ENCODE results near the gene SLC45A2. TPM values are rescaled to one million over a fixed set of nuclear protein-coding genes. Genes with fewer than 3 reads are reported as not detected.

Gene SLC45A2
- total and polyA plus RNA-seq, 2 of the 8 experiments (the other 6 are each of a cell fraction or from before 2014, with no cell fraction given), result 0.09 TPM; not detected in 1

GRCh38 chr5:34026089-34026761 lies 41.7 kb upstream of the SLC45A2 start:
- CTCF ChIA-PET (ENCODE audit: partially characterized antibody), result no interaction called here
- Histone ChIP-seq H2AFZ (ENCODE audit: low read length) (no peak overlapping the region), H2BK12ac (ENCODE audit: low read depth, low read length) (no peak overlapping the region)

More at GRCh38 chr5:34026089-34026761, 41.7 kb upstream of the SLC45A2 start:
- FAIRE-seq, result no peak
- H2BK120ac ChIP-seq (replicated peaks; ENCODE audit: low read depth, low read length), result no peak overlapping the region
- H3K27ac ChIP-seq (ENCODE audit: low read depth, low read length), result no peak overlapping the region
- H4K8ac ChIP-seq (ENCODE audit: extremely low read depth, insufficient read depth, low read length), result no peak overlapping the region
- no peaks in the 10 kb centered on the region for H3K9me3 ChIP-seq (ENCODE audit: insufficient read depth in 2 of 2, low read depth in 1 of 2, low read length in 1 of 2)
- H3K4me1 ChIP-seq (replicated peaks in 1 of 4; ENCODE audit: control insufficient read depth in 3 of 4, insufficient read depth in 4 of 4, low read length in 3 of 4), result no peaks in the 10 kb centered on the region
- H3K4me3 ChIP-seq (ENCODE audit: extremely low read depth in 1 of 4, insufficient read depth in 2 of 4, low read depth in 3 of 4, low read length in 4 of 4), result no peak overlapping the region
- no peak overlapping the region for H3K4me2 ChIP-seq (ENCODE audit: insufficient read depth in 1 of 2, low read depth in 2 of 2, low read length in 2 of 2)
- POLR2A ChIA-PET (ENCODE audit: partially characterized antibody), result no interaction called here
- H2AK5ac ChIP-seq (ENCODE audit: low read depth, low read length), result no peak overlapping the region
- H3K9ac ChIP-seq (replicated peaks in 1 of 4; ENCODE audit: extremely low read depth in 1 of 4, low read depth in 3 of 4, low read length in 3 of 4), result no peak overlapping the region
- no peak overlapping the region for H2BK20ac ChIP-seq (ENCODE audit: low read length)
- no peak overlapping the region for H3K14ac ChIP-seq (ENCODE audit: insufficient read length)
- no peaks in the 10 kb centered on the region for H3K27me3 ChIP-seq (replicated peaks in 1 of 4; ENCODE audit: control insufficient read depth in 3 of 4, extremely low read depth in 1 of 4, insufficient read depth in 3 of 4, low read length in 3 of 4)
- TF ChIP-seq, protein P1, sequence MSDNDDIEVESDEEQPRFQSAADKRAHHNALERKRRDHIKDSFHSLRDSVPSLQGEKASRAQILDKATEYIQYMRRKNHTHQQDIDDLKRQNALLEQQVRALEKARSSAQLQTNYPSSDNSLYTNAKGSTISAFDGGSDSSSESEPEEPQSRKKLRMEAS (IDR thresholded peaks at IDR 0.05), result 0 out of 2 replicates have a peak, but pooled peaks have one; percentile 16
- no peak for TF ChIP-seq KDM5A (IDR thresholded peaks at IDR 0.05; ENCODE audit: low read length)
- no peaks in the 10 kb centered on the region for H3K79me2 ChIP-seq (ENCODE audit: control insufficient read depth in 1 of 2, insufficient read depth in 2 of 2, low read length in 2 of 2)
- H4K5ac ChIP-seq (ENCODE audit: insufficient read length, low read depth, low read length), result no peak overlapping the region
- no peaks in the 10 kb centered on the region for H4K20me1 ChIP-seq (replicated peaks in 1 of 2; ENCODE audit: control insufficient read depth in 1 of 2, insufficient read depth in 2 of 2, low read length in 2 of 2)
- no peaks in the 10 kb centered on the region for H3K23me2 ChIP-seq (ENCODE audit: low read depth, low read length)
- no peak overlapping the region for H3K56ac ChIP-seq (replicated peaks; ENCODE audit: insufficient read length, low read depth, low read length)
- H3K36me3 ChIP-seq (ENCODE audit: control insufficient read depth in 2 of 4, insufficient read depth in 4 of 4, low read length in 3 of 4), result no peaks in the 10 kb centered on the region
- H2BK15ac ChIP-seq (ENCODE audit: low read length), result no peak overlapping the region
- H3K4ac ChIP-seq (replicated peaks; ENCODE audit: insufficient read length, low read depth, low read length), result no peak overlapping the region
- no peak overlapping the region for H3K23ac ChIP-seq (ENCODE audit: insufficient read length)
- H3K18ac ChIP-seq (ENCODE audit: extremely low read depth, low read length), result no peak overlapping the region
- H4K91ac ChIP-seq (replicated peaks; ENCODE audit: insufficient read length, low read length), result no peak overlapping the region
- no peak for DNase-seq (ENCODE audit: low read depth in 1 of 2, low spot score in 2 of 2)
- H2BK5ac ChIP-seq (ENCODE audit: low read depth, low read length), result no peak overlapping the region
- WGBS, 2 experiments (ENCODE audit: extremely low coverage in 1 of 2, insufficient coverage in 1 of 2, insufficient read length in 1 of 2, insufficient replicate concordance in 2 of 2, low coverage in 1 of 2, low lambda C conversion rate in 2 of 2, missing lambda C conversion rate in 1 of 2), result 89% methylated on average over 9 of the region's 9 CpGs; no CpG with 5 or more reads in 1 of the 2 experiments
- no peaks in the 10 kb centered on the region for H3K79me1 ChIP-seq (ENCODE audit: low read depth, low read length)
